Nucleus accumbens (tissue), 56 donors: ENCODE measurements around the gene ZNF835.

Experiments used
- DNase-seq, 56 donors: peaks; one replicate each; lab custom pipeline; 2025; lab: John Stamatoyannopoulos, UW

The ZNF835 gene

DNA sequence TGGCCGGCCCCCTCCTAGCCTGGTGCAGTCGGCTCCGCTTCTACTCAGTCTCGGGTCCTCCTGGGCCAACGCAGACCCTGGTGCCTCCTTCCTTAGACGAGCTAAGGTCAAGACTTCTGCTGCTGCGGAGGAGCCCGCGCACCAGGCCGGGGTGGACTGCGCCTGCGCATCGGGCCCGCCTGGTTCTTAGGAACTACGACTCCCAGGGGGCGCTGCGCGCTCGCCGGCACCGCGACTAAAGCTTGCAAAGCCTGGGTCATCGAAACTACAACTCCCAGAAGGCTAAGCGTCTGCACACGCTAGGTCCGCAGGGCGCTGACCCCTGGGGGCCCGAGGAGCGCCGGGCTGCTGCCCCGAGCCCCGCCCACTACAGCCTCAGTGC is at the start of gene ZNF835:
Gene ZNF835, minus strand, starts transcription at position 145 of the 382 bp plus-strand sequence. CDS start 6,559 bp downstream, outside the sequence.
- peak; percentile 63 to 97 (median 91) for DNase-seq

DNA sequence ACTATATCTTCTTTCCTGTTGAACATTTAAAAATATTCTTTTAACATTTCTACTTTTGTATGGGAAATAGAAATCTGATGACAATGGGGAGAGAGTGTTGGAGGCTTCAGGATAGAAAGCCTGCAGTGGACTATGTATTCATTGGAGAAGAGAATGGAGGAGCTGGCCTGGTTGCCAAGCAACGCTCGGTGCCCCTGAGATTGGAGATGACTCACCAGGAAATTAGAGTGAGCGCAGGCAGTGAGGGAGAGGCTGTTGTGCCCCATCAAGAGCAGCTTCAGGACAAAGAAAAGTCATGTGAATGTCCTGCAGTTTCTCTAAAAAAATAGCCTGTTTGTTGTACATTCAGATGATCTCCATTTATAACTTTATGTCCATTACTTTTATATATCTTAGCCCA is 48.7 kb upstream of the ZNF835 start:
- peak in 45 of 56 donors; percentile 10 to 88 (median 48) for DNase-seq

DNA sequence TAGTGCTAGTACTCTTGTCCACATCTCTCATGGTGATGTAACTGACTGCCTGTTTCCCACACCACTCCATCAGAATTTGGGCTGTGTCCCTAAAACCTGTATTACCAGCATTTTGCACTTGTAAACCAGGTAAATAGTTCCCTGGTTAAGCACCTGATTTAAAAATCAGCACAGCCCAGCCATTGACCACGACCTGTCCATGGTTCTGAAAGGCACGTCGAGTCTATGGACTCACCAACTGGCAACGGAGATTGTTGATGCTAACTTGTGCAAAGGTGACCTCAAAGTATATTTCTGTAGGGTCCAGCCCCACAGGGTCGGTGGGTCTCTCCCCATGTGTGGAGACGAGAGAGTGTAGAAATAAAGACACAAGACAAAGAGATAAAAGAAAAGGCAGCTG is 46.7 kb upstream of the ZNF835 start:
- DNase-seq, result no peak

DNA sequence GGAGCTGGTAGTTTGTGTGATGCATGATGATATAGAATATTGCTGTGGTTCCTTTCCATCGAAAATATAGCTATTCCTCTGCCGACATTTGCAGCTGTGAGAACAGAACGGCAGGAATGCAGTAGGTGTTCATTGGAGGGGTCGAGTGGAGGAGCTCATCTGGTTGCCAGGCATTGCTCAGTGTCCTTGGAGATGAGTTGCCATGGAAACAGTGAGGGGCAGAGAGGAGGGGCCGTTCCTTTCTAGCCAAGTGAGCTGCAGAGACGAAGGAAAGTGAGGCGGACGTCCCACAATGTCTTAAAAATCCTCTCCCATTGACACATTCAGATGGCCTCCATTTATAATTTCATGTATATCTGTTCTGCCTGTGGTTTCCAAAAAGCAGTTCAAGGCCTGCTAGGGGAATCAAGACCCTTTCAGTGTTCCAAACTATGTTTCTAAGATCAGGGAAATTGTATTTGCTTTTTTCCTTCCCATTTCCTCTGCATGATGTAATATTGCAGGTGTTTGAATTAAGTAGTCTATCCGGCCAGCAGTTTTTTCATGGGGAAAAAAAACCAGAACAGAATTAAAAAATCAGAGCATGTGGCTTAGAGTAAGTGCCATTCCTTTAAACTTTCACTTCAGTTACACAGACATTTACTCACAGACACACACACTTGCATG is 41.2 kb upstream of the ZNF835 start:
- peak in 53 of 56 donors; percentile 12 to 85 (median 56) for DNase-seq

DNA sequence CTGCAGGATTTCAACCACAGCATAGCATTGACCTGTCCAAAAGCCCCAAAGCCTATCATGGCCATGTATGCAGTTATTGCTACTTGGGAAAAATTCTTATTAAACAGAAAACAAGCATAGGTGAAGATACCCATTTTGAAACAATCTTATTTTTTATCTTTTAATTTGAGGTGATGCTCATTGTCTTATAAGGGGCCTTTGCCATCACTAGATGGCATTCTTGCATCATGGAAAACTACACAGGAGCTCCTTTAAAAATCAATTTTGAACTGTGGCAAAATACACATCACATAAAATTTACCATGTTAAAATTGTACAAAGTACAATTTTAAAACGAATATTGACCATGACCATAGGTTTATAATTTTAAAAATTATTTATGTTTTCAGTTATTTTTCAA is 38.9 kb upstream of the ZNF835 start:
- DNase-seq, result no peak

DNA sequence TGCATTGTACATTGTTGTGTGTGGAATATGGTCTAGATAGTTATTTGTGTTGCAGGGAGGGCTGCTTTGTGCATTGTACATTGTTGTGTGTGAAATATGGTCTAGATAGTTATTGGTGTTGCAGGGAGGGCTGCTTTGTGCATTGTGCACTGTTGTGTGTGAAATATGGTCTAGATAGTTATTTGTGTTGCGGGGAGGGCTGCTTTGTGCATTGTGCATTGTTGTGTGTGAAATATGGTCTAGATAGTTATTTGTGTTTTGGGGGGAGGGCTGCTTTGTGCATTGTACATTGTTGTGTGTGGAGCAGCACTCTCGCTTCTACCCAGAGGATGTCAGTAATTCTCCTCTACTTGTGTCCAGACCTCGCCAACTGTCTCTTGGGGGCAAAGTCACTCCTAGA is 36.3 kb upstream of the ZNF835 start:
- DNase-seq, result peak in 47 of 56 donors; percentile 19 to 92 (median 72)

DNA sequence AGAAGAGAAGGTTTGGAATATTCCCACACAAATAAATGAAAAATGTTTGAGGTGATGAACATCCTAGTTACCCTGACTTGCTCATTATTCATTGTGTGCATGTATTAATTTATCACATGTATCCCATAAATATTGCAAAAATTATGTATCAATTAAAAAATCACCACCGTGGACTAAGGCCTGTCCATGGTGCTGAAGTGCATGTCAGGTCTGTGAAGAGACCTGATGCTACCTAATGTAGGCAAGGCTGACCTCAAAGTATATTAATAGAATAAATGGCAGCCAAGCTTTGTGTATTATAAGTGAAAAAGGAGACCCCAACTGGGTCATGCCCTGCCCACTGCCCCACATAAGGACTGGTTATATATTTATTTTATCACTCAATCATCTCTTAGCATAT is 34.4 kb upstream of the ZNF835 start:
- no peak for DNase-seq

DNA sequence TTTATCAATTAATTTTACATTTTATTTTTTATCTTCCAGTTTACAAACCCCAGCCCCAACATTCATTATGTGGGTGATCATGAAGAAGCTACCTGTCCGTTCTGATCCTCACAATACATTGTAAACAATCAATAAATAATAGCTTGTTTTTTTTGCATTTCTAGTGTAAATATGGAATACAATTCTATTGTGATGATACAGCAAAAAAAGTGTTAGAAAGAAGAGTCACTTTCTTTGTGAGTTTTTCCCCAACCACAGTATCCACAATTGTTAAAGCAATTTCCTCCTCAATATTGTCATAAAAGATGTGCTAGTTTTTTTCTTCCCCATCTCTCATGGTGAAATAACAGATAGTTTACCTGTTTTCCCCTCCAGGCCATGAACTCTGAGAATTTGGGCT is 30.3 kb upstream of the ZNF835 start:
- no peak for DNase-seq

DNA sequence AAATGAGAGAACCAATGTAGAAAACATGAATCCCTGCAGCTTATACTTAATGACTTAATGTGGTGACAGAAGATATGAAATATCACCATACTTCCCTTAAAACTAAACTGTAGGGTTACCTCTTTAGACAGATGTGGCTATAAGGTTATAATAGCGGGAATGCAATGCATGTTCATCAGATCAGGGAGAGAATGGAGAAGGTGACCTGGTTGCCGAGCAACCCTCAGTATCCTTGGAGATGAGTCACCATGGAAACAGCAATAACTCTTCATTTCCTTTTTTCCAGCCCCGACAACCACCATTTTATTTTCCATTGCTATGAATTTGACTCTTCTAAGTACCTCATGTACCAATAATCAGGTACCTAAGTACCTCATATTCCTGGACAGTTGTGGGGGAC is 28.0 kb upstream of the ZNF835 start:
- peak in 14 of 56 donors; percentile 13 to 57 (median 24) for DNase-seq

DNA sequence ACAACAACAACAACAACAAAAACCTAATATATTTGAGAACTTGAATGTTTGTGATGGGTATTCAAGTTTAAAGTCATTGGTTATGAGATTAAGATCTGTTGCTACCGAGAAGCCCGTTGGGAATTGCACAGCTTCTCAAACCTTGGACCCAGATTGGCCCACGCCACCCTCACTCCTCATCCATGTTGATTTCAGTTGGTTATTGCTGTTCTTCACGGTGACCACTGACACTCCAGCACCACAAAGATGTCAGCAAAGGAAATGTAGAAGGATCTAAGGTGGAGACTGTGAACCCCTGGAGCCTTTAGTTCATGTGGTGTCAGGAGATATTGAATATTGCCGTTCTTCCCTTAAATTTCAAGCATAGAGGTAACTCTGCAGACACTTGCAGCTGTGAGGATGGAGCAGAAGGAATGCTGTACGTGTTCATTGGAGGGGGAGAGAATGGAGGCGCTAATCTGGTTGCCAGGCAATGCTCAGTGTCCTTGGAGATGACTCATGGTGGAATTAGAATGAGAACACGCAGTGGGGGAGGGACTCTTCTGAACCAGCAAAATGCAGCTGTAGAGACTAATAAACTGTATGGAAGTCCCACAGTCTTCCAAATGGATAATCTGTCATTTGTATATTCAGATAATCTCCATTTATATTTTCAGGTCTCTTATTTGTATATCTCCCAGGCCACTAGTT is 20.8 kb upstream of the ZNF835 start:
- peak in 49 of 56 donors; percentile 12 to 88 (median 55) for DNase-seq

DNA sequence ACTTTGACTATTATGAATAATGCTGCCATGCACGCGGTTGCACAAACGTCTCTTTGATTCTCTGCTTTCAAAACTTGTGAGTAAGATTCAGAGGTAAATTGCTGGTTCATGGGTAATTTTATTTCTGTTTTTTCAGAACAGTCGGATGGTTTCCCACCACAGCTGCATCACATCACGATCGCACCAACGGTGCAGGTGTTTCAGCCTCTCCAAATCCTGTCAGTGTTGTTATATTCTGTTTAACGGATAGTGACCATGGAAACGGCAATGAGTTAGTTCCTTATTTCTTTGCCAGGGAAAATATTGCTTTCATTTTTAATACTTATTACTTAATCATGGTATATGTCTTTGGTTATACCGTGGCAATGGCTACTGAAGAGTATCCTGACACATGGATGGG is 19.1 kb upstream of the ZNF835 start:
- DNase-seq, result peak in 2 of 56 donors; percentile 12 to 38

DNA sequence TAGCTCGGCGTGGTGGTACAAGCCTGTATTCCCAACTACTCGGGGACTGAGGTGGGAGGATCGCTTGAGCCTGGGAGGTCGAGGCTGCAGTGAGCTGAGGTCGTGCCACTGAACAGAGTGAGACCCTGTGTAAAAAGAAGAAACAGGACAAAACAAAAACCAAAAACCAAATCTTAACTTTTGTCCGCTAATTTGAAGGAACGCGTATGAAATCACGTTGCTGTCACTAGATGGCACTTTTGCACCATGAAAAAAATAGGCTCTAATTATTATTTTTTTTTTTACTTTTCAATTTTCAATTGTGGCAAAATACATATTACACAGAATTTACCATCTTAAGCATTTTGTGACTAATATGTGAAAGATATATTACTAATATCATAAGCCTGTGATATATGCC is 17.6 kb upstream of the ZNF835 start:
- no peak for DNase-seq

DNA sequence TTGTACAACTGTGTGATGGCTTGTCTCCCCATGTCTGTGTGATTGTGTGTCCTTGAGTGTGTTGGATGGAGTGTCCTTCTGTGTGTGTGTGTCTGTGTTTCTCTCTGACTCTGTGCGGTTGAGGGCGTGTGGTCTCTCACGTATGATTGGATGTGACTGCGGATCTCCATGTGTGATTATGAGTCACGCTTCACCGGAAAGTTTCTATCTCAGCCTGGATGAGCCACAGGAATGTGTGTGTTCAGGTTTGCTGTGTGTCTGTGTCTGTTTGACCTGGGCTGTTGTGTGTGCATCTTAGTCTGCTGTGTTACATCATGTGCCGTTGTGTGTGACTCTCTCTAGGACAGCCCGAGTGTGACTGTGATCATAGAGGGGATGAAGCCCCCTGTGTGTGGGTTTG is 15.5 kb upstream of the ZNF835 start:
- DNase-seq, result no peak

DNA sequence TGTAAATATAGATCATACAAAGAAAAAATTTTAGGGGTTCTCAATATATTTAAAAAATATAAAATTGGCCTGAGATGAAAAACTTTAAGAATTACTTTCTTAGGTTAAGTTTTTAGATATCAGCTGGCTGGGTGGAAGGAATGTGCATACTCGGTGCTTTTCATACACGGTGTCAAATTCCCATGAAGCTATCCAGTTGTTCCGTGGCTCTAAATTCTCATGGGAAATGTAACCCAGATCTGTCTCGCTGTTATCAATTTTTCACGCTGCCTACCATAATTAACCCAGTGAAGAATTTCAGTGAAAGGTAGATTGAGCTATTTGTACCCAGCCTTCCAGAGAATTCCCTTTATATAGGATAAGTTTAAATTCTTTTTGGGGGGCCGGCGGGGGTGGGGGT is 11.6 kb upstream of the ZNF835 start:
- no peak for DNase-seq

DNA sequence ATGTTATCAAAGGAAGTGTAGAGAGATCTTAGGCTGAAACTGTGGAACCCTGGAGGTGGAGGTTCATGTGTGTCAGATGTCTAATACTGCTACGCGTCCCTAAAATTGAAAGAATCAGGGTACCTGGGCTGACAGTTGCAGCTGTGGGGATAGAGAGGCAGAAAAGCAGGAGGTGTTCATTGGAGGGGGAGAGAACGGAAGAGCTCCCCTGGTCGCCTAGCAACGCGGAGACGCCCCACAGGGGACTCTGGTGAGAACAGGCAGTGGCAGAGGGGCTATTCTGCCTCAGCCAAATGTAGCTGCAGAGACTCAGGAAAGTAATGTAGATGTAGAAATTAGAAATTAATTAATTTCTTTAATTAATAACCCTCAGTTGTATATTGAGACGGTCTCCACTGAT is 10.1 kb upstream of the ZNF835 start:
- DNase-seq, result peak in 19 of 56 donors; percentile 3 to 71 (median 36)

DNA sequence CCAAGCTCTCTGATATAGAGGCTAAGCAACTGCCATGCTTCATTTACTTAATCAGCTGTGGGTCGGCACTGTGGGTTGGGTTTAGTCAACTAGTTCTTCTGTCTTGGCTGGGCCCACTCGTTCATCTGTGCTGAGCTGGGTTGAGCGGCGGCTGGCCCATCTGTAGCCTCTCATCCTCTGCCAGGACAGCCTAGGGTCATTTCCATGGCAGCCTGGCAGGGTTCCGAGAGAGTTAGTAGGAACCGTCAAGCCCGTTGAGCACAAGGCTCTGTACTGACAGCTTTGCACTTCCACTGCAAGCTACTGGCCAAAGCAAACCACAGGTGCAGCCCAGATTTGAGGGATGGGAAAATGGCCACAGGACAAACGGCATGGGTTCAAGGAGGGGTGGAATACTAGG is 6.6 kb upstream of the ZNF835 start:
- DNase-seq, result peak in 27 of 56 donors; percentile 7 to 69 (median 24)

DNA sequence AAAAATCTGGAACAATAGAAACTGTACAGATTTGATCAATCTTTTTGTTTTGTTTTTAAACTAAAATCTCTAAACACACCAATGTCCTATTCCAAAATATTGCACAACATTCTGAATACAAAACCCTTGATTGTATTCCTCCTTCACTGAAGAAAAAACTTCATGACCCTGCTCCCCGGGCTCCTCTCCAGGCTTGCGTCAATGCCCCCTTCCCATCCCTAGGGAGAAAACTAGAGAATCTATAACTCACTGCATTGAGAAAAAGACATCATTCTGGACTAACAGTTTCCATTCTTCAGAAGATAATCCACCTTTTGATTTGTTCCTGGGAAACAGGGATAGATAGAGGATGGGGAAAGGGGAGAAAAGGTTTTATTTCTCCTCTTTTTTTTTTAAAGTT is 1.1 kb upstream of the ZNF835 start:
- DNase-seq, result peak in 1 of 56 donors; percentile 24

DNA sequence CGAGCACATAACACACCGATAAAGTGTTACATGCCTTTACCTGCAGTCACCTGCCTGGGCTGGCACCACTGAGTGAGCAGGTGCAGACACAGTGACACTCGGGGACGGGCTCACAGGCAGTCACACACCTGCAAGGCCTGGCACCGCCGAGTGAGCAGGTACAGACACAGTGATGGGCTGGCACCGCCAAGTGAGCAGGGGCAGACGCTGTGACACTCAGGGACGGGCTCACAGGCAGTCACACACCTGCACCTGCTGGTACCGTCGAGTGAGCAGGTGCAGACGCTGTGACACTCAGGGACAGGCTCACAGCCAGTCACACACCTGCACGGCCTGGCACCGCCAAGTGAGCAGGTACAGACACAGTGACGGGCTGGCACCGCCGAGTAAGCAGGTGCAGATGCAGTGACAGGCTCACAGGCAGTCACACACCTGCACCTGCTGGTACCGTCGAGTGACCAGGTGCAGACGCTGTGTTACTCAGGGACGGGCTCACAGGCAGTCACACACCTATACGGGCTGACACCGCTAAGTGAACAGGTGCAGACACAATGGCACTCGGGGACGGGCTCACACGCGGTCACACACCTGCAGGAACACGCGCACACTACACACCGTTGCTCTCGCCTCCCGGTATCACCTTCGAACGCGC is 470 bp downstream of the ZNF835 start:
- DNase-seq, result peak in 5 of 56 donors; percentile 39 to 67 (median 47)

DNA sequence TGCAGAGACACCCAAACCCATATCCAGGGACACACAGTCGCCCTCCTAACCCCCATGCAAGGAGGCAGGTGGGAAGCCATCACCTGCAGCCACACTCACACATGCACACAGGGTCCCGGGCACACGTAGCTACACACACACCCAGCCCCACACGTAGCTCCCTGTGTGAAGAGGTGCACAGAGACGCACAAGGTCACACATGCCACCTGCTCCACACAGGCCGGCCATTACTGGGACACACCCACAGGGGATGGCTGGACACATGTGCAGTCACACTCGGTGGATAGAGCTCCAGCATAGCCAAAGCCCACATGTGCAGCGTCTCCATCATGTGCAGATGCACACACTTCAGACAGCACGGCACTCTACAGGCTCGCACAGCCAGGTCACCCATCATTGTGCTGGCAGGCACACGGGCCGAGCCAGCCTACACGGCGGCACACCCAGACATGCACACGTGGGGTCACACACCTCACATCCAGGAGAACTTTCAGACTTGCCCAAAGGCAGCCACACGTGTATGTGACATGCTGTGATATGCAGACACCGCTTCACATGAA is 1.1 kb downstream of the ZNF835 start:
- no peak for DNase-seq

DNA sequence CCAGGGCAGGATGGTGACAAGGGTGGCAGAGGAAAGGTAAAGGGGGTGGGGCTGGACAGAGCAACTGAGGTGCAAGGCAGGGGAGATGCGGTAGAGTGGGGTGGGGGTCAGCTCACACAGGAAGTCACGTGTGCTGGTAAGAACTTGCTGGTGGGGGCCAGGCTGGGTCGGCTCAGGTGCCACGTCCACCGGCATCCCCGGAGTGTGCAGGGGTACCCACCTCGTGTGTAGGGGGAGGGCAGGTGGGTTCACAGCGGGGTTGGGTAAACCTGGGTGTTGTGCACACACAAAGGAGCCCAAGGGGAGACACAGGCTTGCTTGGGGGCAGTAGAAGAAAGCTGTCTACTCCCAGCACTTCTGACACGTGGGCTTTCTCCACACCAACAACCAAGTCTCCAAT is 2.9 kb downstream of the ZNF835 start:
- no peak for DNase-seq

DNA sequence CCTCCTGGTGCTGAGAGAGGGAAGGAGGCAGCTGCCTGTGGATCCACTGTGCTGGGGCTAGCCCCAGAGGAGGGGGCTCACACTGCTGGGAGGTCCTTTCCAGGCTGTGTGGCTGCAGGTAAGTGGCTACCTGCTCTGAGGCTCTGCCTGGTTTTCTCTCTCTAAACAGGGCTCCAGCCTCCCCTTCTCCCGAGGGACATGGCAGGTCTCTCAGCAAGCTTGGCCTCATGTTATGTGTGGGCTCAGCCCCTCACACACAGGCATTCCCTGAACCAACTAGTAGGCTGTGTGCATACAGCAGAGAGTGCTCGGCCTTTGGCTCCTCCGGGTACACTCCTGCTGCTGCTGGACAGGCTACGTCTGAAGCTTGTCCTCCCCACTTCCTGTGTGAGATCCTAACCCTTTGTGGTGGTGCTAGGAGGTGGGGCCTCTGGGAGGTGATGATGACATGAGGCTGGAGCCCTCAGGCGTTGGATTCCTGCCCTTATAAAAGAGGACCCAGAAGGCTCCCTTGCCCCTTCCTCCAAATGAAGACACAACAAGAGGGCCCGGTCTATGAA is 4.2 kb downstream of the ZNF835 start:
- DNase-seq, result no peak
